ENCODE data around the gene TBC1D3B.
"Not testable (repeated sequence)": the region's sequence is repeated elsewhere in the genome, so short reads cannot be mapped to it uniquely, and the experiment has no call there.

Gene TBC1D3B

GRCh38 chr17:36127199-36127893 lies 49.1 kb downstream of the TBC1D3B start:
- DNase-seq, result no peak

- no peak for DNase-seq
These were observed 51.3 kb downstream of the TBC1D3B start for GRCh38 chr17:36124879-36125824.

DNA sequence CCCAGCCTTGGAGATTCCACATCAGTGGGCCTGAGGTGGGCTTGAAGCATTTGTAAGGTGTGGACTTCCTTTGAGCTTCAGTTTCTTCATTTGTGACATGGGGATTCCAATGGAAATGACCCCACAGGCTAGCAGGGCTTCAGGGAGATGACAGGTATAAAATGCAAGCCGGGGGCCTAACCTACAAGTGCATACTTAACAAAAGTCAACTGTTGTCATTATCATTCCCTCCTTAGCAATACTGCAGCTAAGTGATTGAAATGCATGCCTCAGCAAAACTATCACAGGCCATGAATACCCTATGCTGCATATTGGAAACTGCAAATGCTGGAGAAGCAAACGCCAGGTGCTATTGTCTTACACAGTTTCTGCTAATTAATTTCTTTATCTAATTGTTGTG lies 53.0 kb downstream of the TBC1D3B start:
- no peak for DNase-seq

- DNase-seq, result not testable (repeated sequence)
These were observed 55.3 kb downstream of the TBC1D3B start for GRCh38 chr17:36121099-36121498.

DNA sequence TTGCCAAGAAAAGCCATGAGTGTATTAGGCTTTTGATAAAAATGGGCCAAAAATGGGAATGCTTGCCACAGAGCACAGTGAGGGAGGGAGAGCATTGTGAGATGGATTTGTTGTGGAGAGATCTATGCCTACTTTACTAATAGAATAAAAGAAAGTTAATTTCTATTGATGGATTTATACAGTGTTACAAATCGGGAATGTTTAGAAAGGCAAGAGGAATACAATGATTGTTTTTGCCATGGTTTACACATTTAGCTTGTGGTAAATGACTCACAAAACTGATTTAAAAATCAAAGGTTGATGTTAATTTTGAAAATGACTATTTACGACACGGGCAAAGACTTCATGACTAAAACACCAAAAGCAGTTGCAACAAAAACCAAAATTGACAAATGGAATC lies 56.2 kb downstream of the TBC1D3B start:
- no peak for DNase-seq

DNA sequence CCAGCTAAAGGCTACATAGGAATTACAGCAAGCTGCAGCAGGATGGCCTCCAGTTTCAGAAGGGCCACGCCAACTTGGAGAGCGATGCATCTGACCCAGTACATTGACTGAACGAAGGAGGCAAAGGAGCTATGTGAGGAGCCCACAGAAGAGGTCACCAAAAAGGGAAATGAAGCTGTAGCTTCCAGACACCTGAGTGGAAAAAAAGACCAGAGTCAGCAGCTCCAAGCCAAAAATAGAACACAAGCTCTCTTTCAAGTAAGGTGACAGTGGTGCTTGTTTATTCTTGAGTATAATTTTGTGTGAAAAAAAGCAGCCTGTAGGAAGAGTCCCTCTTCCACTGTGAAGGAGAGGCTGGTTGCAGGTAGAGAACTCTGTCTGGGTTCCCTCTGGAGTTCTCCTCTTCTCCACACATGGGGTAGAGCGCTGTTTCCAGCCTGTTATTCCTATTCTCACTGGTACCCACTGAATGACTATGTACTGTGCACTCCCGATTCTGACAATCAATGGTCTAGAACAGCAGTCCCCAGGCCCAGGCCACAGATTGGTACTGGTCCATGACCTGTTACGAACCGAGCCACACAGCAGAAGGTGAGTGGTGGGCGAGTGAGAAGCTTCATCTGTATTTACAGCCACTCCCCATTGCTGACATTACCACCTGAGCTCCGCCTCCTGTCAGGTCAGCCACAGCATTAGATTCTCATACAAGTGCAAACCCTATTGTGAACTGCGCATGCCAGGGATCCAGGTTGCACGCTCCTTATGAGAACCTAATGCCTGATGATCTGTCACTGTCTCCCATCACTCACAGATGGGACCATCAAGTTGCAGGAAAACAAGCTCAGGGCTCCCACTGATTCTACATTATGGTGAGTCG lies 57.7 kb downstream of the TBC1D3B start:
- DNase-seq, result no peak

- DNase-seq, result no peak
These were observed 58.7 kb downstream of the TBC1D3B start for GRCh38 chr17:36117505-36118382.

All from T-helper 9 cell (primary cell).